HG03039 (cell line): ENCODE results near the gene PGAP2.
"Not testable (repeated sequence)": the region's sequence is repeated elsewhere in the genome, so short reads cannot be mapped to it uniquely, and the experiment has no call there.

ENCODE experiments used
- ATAC-seq: cut with Tn5 transposase; IDR thresholded peaks from one replicate; pipeline ENCODE4 v1.9.1; 2021; ENCODE audit warnings: mild to moderate bottlenecking, moderate library complexity; ENCODE audit not compliant: unreplicated experiment

PGAP2 gene

GRCh38 chr11:3807909-3808860, at the start of gene PGAP2:
Gene PGAP2, plus strand, starts transcription at chr11:3808560. Its CDS starts 2,700 bp downstream, at chr11:3811260.
- ATAC-seq: peak; percentile 55

- no peak for ATAC-seq
These were observed 44.1 kb upstream of the PGAP2 start for GRCh38 chr11:3764266-3764665.

GRCh38 chr11:3766836-3767235, 41.5 kb upstream of the PGAP2 start:
- ATAC-seq: not testable (repeated sequence)

- ATAC-seq: no peak
These were observed 40.8 kb upstream of the PGAP2 start for GRCh38 chr11:3767536-3767935.

GRCh38 chr11:3773180-3773579, 35.2 kb upstream of the PGAP2 start:
- ATAC-seq: no peak

- ATAC-seq: no peak
These were observed 32.5 kb upstream of the PGAP2 start for GRCh38 chr11:3775736-3776406.

GRCh38 chr11:3781423-3781822, 26.9 kb upstream of the PGAP2 start:
- no peak for ATAC-seq

- no peak for ATAC-seq
These were observed 25.4 kb upstream of the PGAP2 start for GRCh38 chr11:3782963-3783362.

GRCh38 chr11:3783611-3784010, 24.7 kb upstream of the PGAP2 start:
- ATAC-seq: no peak

- no peak for ATAC-seq
These were observed 21.5 kb upstream of the PGAP2 start for GRCh38 chr11:3786781-3787428.

- ATAC-seq: not testable (repeated sequence)
These were observed 14.0 kb upstream of the PGAP2 start for GRCh38 chr11:3794387-3794786.

- no peak for ATAC-seq
These were observed 13.0 kb upstream of the PGAP2 start for GRCh38 chr11:3795131-3796001.

- no peak for ATAC-seq
These were observed 12.4 kb upstream of the PGAP2 start for GRCh38 chr11:3796002-3796311.

GRCh38 chr11:3796346-3796745, 12.0 kb upstream of the PGAP2 start:
- no peak for ATAC-seq

- ATAC-seq: peak; percentile 26
These were observed 11.5 kb upstream of the PGAP2 start for GRCh38 chr11:3796801-3797328.

GRCh38 chr11:3797329-3798090, 10.8 kb upstream of the PGAP2 start, which contains the start of gene NUP98:
Gene NUP98, minus strand, starts transcription at chr11:3797554. Its CDS starts 15,437 bp downstream, at chr11:3782117.
- peak; percentile 97 for ATAC-seq

GRCh38 chr11:3799143-3799542, 9.2 kb upstream of the PGAP2 start:
- no peak for ATAC-seq

- no peak for ATAC-seq
These were observed 8.5 kb upstream of the PGAP2 start for GRCh38 chr11:3799873-3800272.

- ATAC-seq: no peak
These were observed 6.2 kb upstream of the PGAP2 start for GRCh38 chr11:3802011-3802790.
